HG02943 (cell line): ENCODE results near the gene SGPP1.
"Not testable (repeated sequence)": the region's sequence is repeated elsewhere in the genome, so short reads cannot be mapped to it uniquely, and the experiment has no call there.

Experiments
- ATAC-seq: cut with Tn5 transposase; IDR thresholded peaks from one replicate; pipeline ENCODE4 v1.9.1; 2021; ENCODE audit warnings: mild to moderate bottlenecking, low read depth, moderate library complexity; ENCODE audit not compliant: unreplicated experiment

The SGPP1 gene

DNA sequence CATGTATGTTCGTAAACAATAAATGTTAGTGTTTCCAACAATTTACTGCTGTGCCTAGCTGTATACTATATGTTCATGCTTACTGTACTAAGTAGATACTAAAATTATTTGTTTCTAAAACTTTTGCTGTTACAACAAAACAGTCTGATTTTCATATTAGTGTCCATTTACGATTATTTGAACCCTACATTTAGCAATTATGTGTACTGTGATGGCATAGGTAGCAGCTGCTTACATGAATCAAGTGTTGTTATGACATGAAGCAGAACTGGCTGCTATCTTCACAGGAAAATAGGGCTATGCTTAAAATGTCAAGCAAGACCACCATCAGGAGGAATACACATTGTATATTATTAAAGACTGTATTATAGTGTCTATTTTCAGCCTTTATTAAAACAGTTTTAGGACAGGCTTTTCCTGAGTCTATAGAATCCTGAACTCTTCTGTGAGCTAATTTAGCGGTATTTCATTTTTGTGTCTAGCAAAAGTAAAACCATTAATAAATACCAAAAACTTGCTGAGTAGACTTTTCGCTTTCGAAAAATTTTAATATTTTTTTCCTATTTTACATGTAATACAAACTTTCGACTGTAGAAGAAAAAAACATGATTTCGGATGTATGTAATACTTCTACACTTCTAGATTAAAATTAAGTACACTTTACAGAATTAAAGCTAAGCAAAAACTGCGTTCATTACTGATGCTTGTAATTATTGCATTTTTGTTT lies 85.0 kb downstream of the SGPP1 start:
- ATAC-seq = no peak

DNA sequence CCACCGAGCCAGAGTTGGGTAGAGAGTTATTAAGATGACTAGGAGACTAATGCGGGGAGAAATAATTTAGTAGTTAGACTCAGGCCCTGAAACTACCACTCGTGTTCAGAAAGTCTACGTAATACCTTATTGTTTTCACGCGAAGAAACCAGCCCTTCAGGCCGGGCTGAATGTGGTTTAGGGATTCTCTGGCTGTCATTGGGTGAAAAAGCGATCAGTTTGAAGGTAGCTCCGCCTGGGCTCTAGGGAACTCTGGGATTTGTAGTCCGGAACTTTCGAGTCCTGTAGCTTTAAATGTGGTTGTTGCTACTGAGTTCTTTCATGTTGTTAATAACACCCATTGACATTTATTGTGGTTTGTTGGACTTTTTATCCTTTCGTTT lies 85.6 kb downstream of the SGPP1 start:
- peak; percentile 58 for ATAC-seq

DNA sequence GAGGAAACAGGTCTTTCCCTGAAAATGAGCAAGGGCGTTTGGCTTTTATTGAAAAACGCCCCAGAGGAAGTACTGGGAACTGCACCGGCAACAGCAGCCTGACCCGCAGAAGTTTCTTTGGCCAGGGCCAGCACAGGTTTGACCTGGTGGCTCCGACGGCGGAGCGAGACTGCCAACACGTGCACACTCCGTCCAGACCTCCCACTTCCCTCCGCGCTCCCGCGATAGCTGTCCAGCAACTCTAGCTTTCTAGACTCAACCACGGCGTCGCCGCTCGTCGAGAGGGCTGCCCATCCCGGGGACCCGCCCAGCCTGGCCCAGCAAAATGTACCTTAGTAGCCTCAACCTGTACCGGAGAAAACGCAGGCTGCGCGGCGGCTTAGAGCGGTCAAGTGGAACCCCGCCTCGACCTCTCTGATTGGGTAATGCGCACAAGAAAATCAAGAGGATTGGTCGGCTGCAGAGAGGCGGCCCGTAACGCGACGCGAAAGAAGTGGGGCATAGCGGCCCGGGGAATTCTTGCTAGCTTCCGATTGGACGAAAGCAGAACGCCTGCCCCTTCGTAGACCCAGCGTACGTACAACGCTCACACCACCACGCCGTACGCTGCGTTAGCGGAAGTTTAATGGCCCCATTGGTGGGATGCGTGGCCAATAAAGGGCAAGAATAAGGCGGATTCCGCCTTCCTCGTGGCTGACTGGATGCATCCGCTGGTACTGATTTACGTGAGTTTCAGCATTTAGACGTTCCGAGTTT lies 86.2 kb downstream of the SGPP1 start, which contains the start of gene WDR89:
Gene WDR89, minus strand, starts transcription at position 399 of the 756 bp plus-strand sequence. CDS start 41,929 bp downstream, outside the sequence.
- peak; percentile 84 for ATAC-seq

DNA sequence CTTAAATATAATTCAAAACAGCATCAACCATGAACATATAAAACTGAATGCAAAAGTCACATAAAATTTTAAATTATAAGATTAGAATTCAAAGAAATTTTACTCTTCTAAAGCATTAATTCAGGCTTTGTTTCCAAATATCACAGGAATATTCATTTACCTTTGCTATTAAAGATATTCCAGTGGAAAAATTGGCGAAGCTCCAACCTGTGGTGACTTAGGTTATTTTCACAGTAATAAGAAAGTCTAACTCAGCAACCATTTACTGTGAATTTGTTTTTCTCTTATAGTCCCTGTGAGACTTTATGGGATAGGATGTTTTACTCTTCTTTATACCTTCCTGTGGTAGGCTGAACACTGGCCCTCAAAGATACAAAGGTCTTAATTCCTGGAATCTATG lies 89.4 kb downstream of the SGPP1 start:
- no peak for ATAC-seq

DNA sequence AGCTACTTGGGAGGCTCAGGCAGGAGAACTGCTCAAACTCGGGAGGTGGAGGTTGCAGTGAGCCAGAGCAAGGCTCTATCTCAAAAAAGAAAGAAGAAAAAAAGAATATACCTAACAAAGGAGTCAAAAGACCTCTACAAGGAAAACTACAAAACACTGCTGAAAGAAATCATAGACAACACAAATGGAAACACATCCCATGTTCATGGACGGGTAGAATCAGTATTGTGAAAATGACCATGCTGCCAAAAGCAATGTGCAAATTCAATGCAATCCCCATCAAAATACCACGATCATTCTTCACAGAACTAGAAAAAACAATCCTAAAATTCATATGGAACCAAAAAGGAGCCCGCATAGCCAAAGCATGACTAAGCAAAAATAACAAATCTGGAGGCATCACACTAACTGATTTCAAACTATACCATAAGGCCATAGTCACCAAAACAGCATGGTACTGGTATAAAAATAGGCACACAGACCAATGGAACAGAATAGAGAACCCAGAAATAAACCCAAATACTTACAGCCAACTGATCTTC lies 91.7 kb downstream of the SGPP1 start:
- not testable (repeated sequence) for ATAC-seq
